Effector memory CD4-positive, alpha-beta T cell (primary cell): ENCODE results near the gene CYP2U1.
"Not testable (repeated sequence)": the region's sequence is repeated elsewhere in the genome, so short reads cannot be mapped to it uniquely, and the experiment has no call there.

Experiments used
- DNase-seq, 3 donors: peaks; one replicate each; pipeline ENCODE4 v3.0.0-alpha.2; 2020
- H3K27ac ChIP-seq: 2 replicates; pipeline ENCODE4 v1.7.0; 2013; ENCODE audit warnings: mild to moderate bottlenecking, low read length, moderate library complexity; ENCODE audit not compliant: insufficient read depth, poor library complexity, severe bottlenecking
- H3K27me3 ChIP-seq: replicated peaks from 2 replicates; pipeline ENCODE4 v1.7.0; 2013; ENCODE audit warnings: mild to moderate bottlenecking, low read length; ENCODE audit not compliant: insufficient read depth, control insufficient read depth, poor library complexity, severe bottlenecking
- H3K36me3 ChIP-seq: 2 replicates; pipeline ENCODE4 v1.7.0; 2013; ENCODE audit warnings: mild to moderate bottlenecking, low read length, moderate library complexity; ENCODE audit not compliant: control insufficient read depth, insufficient read depth
- H3K4me1 ChIP-seq: 2 replicates; pipeline ENCODE4 v1.7.0; 2013; ENCODE audit warnings: low read length, mild to moderate bottlenecking; ENCODE audit not compliant: control insufficient read depth, insufficient read depth, poor library complexity, severe bottlenecking
- H3K4me3 ChIP-seq: 2 replicates; pipeline ENCODE4 v1.7.0; 2013; ENCODE audit warnings: low read length, low read depth, mild to moderate bottlenecking; ENCODE audit not compliant: insufficient read depth, poor library complexity, severe bottlenecking
- H3K9me3 ChIP-seq: 2 replicates; pipeline ENCODE4 v1.7.0; 2013; ENCODE audit warnings: mild to moderate bottlenecking, low read length, moderate library complexity; ENCODE audit not compliant: control insufficient read depth

CYP2U1 gene

DNA sequence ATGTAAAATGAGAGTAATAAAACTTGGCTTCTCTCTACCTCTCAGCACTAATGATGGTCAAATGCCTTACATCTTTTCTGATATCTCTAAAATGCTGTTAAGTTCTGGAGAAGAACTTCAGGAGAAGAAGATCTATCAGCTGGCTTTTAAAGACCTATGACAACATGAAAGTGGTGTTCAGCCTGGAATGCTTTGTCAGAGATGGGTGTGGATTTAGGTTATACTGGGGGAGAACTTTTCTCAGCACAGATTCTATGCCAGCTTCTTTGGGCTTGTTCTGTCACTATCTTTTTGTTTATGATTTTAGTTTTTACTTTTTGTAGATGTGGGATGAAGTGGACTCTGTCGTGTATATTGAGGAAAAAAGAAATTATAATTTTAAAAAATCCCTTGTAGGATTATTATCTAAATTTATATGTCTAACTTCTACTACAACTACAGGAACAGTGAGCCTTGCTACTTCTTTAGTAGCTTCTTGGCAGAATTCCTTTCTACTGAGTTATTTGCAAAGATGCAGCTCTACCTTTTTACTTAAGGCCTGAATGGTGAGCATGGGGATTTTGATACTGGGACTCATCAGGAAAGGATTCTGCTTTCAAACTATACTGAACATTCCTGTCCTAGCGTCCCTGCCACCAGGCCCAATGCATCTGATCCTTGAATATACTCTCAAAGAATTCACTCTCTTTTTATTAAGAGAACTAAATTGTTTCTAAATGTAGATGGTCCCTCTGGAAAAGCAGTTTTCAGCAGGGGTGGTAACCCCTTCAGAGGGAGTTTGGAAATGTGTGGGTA, 19.6 kb downstream of the CYP2U1 start:
- no peaks in the 10 kb centered on the region for H3K27me3 ChIP-seq
- no peak overlapping the region for H3K27ac ChIP-seq
- H3K9me3 ChIP-seq, result no peaks in the 10 kb centered on the region
- DNase-seq, result no peak
- no peaks in the 10 kb centered on the region for H3K36me3 ChIP-seq
- H3K4me3 ChIP-seq, result no peak overlapping the region
- H3K4me1 ChIP-seq, result no peaks in the 10 kb centered on the region

DNA sequence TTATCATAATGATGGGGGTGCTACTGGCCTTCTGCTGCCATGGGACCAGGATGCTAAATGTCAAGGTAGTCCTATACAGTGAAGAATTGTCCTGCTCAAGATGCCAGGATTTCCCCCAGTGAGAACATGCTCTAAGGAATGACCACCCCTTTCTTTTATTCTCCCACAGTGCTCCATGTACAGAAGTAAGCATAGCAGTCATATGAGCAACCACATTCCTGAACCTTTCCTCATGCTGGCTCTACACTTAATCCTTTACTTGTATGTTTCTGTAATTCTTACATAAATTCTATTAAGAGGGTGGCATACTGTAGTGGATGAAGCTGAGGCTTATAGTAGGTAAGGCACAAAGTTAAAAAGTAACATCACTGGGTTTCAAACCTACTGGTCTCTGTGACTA, 20.2 kb downstream of the CYP2U1 start:
- H3K9me3 ChIP-seq, result no peaks in the 10 kb centered on the region
- no peak overlapping the region for H3K27ac ChIP-seq
- H3K4me1 ChIP-seq, result no peaks in the 10 kb centered on the region
- DNase-seq, result no peak
- no peak overlapping the region for H3K4me3 ChIP-seq
- H3K27me3 ChIP-seq, result no peaks in the 10 kb centered on the region
- H3K36me3 ChIP-seq, result no peaks in the 10 kb centered on the region

DNA sequence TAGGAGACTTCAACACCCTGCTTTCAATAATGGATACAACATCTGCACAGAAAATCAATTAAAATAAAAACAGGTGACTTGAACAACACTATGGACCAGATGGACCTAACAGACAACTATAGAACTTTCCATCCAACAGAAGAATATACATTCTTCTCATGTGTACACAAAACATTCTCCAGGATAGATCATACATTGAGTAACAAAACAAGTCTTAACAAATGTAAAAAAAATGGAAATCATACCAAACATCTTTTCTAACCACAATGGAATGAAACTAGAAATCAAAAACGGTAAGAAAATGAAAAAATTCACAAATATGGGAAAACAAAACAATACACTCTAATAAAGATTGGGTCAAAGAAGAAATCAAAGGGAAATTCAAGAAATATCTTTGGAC, 24.7 kb downstream of the CYP2U1 start:
- Histone ChIP-seq H3K4me3 (no peak overlapping the region), H3K4me1 (no peaks in the 10 kb centered on the region), H3K9me3 (no peaks in the 10 kb centered on the region), H3K27me3 (no peaks in the 10 kb centered on the region), H3K36me3 (no peaks in the 10 kb centered on the region), H3K27ac (no peak overlapping the region)
- no peak for DNase-seq

DNA sequence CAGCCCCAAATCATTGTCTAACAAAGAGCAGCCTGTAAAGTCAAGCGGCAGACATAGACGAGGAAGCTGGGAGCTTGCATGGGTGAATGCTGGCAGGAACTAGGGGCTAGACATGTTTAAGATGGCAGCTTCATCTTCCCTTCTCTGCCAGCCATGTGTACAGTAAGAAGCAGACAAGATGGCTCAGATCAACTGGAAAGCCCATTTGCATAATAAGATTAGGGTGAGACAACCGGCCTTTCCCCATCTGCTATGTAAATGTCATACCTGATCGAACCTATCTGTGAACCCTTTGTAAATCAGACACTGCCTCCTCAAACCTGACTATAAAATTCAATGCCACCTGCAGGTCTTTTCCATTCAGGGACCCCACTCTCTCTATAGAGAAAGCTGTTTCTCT, 35.6 kb downstream of the CYP2U1 start:
- H3K27ac ChIP-seq, result no peak overlapping the region
- no peak overlapping the region for H3K4me3 ChIP-seq
- no peaks in the 10 kb centered on the region for H3K9me3 ChIP-seq
- DNase-seq, result no peak
- H3K4me1 ChIP-seq, result no peaks in the 10 kb centered on the region
- no peaks in the 10 kb centered on the region for H3K36me3 ChIP-seq
- no peaks in the 10 kb centered on the region for H3K27me3 ChIP-seq

DNA sequence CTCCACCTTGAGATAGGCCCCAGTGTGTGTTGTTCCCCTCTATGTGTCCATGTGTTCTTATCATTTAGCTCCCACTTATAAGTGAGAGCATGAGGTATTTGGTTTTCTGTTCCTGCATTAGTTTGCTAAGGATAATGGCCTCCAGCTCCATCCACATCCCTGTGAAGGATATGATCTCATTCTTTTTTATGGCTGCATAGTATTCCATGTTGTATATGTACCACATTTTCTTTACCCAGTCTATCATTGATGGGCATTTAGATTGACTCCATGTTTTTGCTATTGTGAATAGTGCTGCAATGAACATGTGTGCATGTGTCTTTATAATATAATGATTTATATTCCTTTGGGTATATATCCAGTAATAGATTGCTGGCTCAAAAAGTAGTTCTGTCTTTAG, 36.2 kb downstream of the CYP2U1 start:
- DNase-seq, H3K4me3 ChIP-seq, H3K36me3 ChIP-seq, H3K27me3 ChIP-seq, H3K27ac ChIP-seq, H3K4me1 ChIP-seq, H3K9me3 ChIP-seq: not testable (repeated sequence)

DNA sequence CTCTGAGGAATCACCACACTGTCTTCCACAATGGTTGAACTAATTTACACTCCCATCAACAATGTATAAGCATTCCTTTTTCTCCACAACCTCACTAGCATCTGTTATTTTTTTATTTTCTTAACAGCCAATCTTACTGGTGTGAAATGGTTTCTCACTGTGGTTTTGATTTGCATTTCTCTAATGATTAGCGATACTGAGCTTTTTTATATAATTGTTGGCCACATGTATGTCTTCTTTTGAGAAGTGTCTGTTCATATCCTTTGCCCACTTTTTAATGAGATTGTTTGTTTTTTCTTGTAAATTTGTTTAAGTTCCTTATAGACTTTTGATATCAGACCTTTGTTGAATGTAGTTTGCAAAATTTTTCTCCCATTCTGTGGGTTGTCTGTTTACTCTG, 36.6 kb downstream of the CYP2U1 start:
- not testable (repeated sequence) for H3K27me3 ChIP-seq, H3K36me3 ChIP-seq, H3K4me1 ChIP-seq, H3K9me3 ChIP-seq, H3K4me3 ChIP-seq, H3K27ac ChIP-seq, DNase-seq

DNA sequence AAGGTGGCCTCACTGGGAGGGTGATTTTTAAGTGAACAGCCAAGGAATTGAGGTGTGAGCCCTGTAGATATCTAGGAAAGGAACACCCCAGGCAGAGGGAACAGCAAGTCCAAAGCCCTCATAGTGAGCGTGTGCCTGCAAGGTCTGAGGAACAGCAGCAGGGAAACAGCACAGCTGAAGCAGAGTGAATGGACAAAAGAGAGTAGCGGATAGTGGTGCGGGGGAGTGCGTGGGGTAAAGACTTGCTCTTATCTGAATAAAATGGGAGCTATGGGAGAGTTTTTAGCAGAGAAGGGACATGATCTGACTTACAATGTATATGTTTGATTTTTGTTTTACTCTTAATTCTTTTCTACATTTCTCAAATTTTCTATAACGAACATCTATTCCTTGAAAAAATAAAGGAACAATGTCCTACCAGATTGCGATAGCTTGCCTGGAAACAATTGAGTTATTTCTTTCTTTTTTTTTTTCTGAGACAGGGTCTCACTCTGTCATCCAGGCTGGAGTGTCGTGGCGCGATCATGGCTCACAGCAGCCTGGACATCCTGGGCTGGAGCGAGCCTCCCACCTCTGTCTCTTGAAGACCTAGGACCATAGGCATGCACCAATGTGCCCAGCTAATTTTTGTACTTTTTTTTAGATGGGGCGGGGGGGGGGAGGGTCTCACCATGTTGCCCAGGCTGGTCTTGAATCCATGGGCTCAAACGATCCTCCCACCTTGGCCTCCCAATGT, 38.9 kb downstream of the CYP2U1 start:
- Histone ChIP-seq H3K4me3 (no peak overlapping the region), H3K4me1 (no peaks in the 10 kb centered on the region), H3K9me3 (no peaks in the 10 kb centered on the region), H3K27ac (no peak overlapping the region), H3K27me3 (no peaks in the 10 kb centered on the region), H3K36me3 (no peaks in the 10 kb centered on the region)
- no peak for DNase-seq

DNA sequence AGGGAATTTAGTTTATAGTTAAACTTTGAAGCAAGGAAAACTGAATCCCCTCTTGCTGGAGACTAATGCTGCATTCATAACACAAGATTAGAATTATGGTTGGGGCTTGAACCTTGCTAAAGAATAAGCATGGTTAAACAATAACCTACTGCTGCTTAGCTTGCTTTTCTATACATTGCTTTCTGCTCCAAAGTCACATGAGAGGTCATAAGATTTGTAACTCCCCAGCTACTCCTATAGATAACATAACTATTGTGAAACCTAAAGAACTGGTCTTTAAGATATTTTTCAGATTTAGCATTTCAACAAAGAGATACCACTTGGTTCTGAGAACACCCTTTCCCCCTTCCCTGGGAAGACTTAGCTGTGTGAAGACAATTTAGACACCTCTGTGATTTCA, 41.3 kb downstream of the CYP2U1 start:
- DNase-seq, result no peak

DNA sequence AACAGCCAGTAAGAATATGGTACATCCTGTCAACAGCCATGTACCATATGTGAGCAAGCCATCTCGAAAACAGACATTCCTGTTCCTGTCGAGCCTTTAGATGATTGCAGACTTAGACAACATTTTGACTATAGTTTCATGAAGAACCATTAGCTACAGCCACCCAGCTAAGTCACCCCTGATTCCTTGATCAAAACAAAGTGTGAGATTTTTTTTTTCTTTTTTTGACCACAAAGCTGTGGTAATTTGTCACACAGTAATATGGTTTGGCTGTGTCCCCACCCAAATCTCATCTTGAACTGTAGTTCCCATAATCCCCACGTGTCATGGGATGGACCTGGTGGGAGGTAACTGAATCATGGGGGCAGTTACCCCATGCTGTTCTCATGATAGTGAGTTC, 43.2 kb downstream of the CYP2U1 start:
- no peaks in the 10 kb centered on the region for H3K36me3 ChIP-seq
- H3K27me3 ChIP-seq, result no peaks in the 10 kb centered on the region
- no peak overlapping the region for H3K27ac ChIP-seq
- DNase-seq, result no peak
- H3K4me3 ChIP-seq, result no peak overlapping the region
- no peaks in the 10 kb centered on the region for H3K9me3 ChIP-seq
- no peaks in the 10 kb centered on the region for H3K4me1 ChIP-seq

More for the DNA sequence above, 41.3 kb downstream of the CYP2U1 start:
- Histone ChIP-seq H3K36me3 (no peaks in the 10 kb centered on the region), H3K4me3 (no peak overlapping the region), H3K9me3 (no peaks in the 10 kb centered on the region), H3K27me3 (no peaks in the 10 kb centered on the region), H3K4me1 (no peaks in the 10 kb centered on the region), H3K27ac (no peak overlapping the region)

DNA sequence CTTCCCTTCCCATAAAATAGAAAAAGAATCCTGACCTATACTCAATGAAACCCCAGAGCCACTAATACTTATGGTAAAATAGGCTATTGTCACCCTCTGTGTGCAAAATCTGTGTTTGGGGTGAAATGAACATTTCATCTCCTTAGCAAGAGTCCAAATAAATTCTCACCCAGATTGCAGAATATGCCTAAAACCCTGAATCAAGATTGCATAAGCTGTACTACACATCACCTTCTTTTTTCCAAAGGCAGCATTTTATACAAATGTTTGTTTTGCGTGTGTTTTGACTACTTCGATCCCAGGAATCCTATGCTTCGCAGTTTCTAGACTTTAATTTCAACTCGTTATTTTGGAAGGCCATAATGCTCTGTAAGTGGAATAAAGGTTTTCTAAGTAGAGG, 46.1 kb downstream of the CYP2U1 start:
- Histone ChIP-seq H3K27ac (no peak overlapping the region), H3K27me3 (no peaks in the 10 kb centered on the region), H3K4me3 (no peak overlapping the region), H3K9me3 (peaks cover 9% of the 10 kb centered on the region), H3K4me1 (no peaks in the 10 kb centered on the region), H3K36me3 (no peaks in the 10 kb centered on the region)
- DNase-seq, result no peak
